Measurements from ENCODE around the gene NLRP8. TPM values are rescaled to one million over a fixed set of nuclear protein-coding genes. Genes with fewer than 3 reads are reported as not detected.
"Not testable (repeated sequence)": the region's sequence is repeated elsewhere in the genome, so short reads cannot be mapped to it uniquely, and the experiment has no call there.

NLRP8 gene
- total RNA-seq, 1 experiment from 2014 or later: not detected

DNA sequence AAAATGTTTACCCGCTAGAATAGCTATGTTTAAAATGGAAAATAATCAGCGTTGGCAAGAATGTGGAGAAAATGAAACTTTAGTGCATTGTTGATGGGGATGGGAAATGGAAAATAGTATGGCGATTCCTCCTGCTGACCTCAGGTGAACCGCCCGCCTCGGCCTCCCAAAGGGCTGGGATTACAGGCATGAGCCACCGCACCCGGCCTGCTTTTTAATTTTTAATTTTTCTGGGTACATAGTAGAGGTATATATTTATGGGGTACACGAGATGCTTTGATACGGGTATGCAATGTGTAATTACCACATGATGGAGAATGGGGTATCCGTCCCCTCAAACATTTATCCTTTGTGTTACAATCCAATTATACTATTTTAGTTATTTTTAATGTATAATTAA lies 7.3 kb upstream of the NLRP8 start:
- Histone ChIP-seq H4K5ac (ENCODE audit: insufficient read length, low read depth, low read length) (no peak overlapping the region), H2BK20ac (ENCODE audit: low read depth, low read length, poor library complexity, severe bottlenecking) (no peak overlapping the region), H3K79me1 (ENCODE audit: insufficient read depth, low read depth, low read length, poor library complexity, severe bottlenecking) (no peaks in the 10 kb centered on the region), H3K18ac (ENCODE audit: insufficient read length, low read depth, low read length) (no peak overlapping the region), H3K4me2 (ENCODE audit: insufficient read depth, insufficient read length, low read length) (no peak overlapping the region), H2BK15ac (ENCODE audit: low read depth, low read length) (no peak overlapping the region), H3K23ac (ENCODE audit: insufficient read length, low read depth, low read length) (no peak overlapping the region), H2BK120ac (ENCODE audit: low read depth, low read length, poor library complexity, severe bottlenecking) (no peak overlapping the region), H3K23me2 (ENCODE audit: insufficient read length, low read depth, low read length, poor library complexity, severe bottlenecking) (no peaks in the 10 kb centered on the region), H2BK12ac (ENCODE audit: insufficient read length, low read depth, low read length) (no peak overlapping the region), H3K4ac (ENCODE audit: low read depth, low read length) (no peak overlapping the region), H3K27ac (ENCODE audit: insufficient read length, low read depth, low read length) (no peak overlapping the region), H4K8ac (replicated peaks; ENCODE audit: insufficient read length, low read depth, low read length) (no peak overlapping the region), H3K56ac (ENCODE audit: insufficient read length, low read depth, low read length) (no peak overlapping the region), H2AK5ac (ENCODE audit: insufficient read length, low read length) (no peak overlapping the region), H2AFZ (ENCODE audit: low read length) (no peak overlapping the region), H3K9me3 (ENCODE audit: control insufficient read depth, low read depth, low read length) (peaks cover 60% of the 10 kb centered on the region), H3K27me3 (ENCODE audit: insufficient read depth, low read length) (no peaks in the 10 kb centered on the region), H3K14ac (ENCODE audit: insufficient read depth, low read length) (no peak overlapping the region), H3T11ph (ENCODE audit: low read length) (no peak overlapping the region), H3K9ac (ENCODE audit: extremely low read depth, insufficient read length, low read length) (no peak overlapping the region), H4K20me1 (ENCODE audit: control insufficient read depth, insufficient read depth, insufficient read length) (no peaks in the 10 kb centered on the region), H3K79me2 (ENCODE audit: insufficient read depth, low read length) (no peaks in the 10 kb centered on the region), H3K4me1 (ENCODE audit: insufficient read depth, low read length) (no peaks in the 10 kb centered on the region), H4K91ac (ENCODE audit: insufficient read length, low read depth, low read length) (no peak overlapping the region), H2BK5ac (ENCODE audit: insufficient read length, low read length) (no peak overlapping the region)
- Mint-ChIP-seq H3K36me3 (ENCODE audit: insufficient read depth in 1 of 3, low read depth in 3 of 3) (peaks cover 8 to 42% (median 11%) of the 10 kb centered on the region in 3 experiments; a peak in 6 of 7 replicates), H3K27ac (no peak overlapping the region), H3K4me3 (no peak overlapping the region), H3K9me3 (peaks cover 89 to 94% of the 10 kb centered on the region in 2 experiments), H3K4me1 (no peaks in the 10 kb centered on the region), H3K27me3 (ENCODE audit: low read depth) (peaks cover 2% of the 10 kb centered on the region)
- DNase-seq: no peak
- TF ChIP-seq, protein P1, sequence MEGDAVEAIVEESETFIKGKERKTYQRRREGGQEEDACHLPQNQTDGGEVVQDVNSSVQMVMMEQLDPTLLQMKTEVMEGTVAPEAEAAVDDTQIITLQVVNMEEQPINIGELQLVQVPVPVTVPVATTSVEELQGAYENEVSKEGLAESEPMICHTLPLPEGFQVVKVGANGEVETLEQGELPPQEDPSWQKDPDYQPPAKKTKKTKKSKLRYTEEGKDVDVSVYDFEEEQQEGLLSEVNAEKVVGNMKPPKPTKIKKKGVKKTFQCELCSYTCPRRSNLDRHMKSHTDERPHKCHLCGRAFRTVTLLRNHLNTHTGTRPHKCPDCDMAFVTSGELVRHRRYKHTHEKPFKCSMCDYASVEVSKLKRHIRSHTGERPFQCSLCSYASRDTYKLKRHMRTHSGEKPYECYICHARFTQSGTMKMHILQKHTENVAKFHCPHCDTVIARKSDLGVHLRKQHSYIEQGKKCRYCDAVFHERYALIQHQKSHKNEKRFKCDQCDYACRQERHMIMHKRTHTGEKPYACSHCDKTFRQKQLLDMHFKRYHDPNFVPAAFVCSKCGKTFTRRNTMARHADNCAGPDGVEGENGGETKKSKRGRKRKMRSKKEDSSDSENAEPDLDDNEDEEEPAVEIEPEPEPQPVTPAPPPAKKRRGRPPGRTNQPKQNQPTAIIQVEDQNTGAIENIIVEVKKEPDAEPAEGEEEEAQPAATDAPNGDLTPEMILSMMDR (conservative IDR thresholded peaks at IDR 0.05): no peak
- no CpG with 5 or more reads among the region's 11 CpGs for WGBS (ENCODE audit: extremely low coverage, insufficient read length, low lambda C conversion rate)

DNA sequence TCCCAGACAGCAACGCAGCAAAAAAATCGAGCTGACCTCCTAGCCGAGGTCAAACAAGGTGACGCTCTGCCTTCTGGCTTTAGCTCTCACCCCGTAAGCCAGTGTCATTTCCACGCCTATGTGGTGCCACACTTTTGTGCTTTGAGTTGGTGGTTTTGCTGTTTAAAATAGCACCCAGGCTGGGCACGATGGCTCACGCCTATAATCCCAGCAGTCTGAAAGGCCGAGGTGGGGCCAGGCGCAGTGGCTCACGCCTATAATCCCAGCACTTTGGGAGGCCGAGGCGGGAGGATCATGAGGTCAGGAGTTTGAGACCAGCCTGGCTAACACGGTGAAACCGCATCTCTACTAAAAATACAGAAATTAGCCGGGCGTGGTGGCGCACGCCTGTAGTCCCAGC lies 2.9 kb downstream of the NLRP8 start:
- not testable (repeated sequence) for H3K27me3 ChIP-seq (ENCODE audit: insufficient read depth, low read length); H3K23me2 ChIP-seq (ENCODE audit: insufficient read length, low read depth, low read length, poor library complexity, severe bottlenecking); H2AFZ ChIP-seq (ENCODE audit: low read length); H3K4me1 Mint-ChIP-seq; H4K5ac ChIP-seq (ENCODE audit: insufficient read length, low read depth, low read length); H3K4me3 Mint-ChIP-seq; H3K79me2 ChIP-seq (ENCODE audit: insufficient read depth, low read length); H3T11ph ChIP-seq (ENCODE audit: low read length); H2BK15ac ChIP-seq (ENCODE audit: low read depth, low read length); H3K27me3 Mint-ChIP-seq (ENCODE audit: low read depth); H4K20me1 ChIP-seq (ENCODE audit: control insufficient read depth, insufficient read depth, insufficient read length); H3K18ac ChIP-seq (ENCODE audit: insufficient read length, low read depth, low read length); H3K27ac ChIP-seq (ENCODE audit: insufficient read length, low read depth, low read length); DNase-seq; H2BK5ac ChIP-seq (ENCODE audit: insufficient read length, low read length); H2BK12ac ChIP-seq (ENCODE audit: insufficient read length, low read depth, low read length); H3K56ac ChIP-seq (ENCODE audit: insufficient read length, low read depth, low read length); H2BK20ac ChIP-seq (ENCODE audit: low read depth, low read length, poor library complexity, severe bottlenecking); H4K91ac ChIP-seq (ENCODE audit: insufficient read length, low read depth, low read length); H3K9ac ChIP-seq (ENCODE audit: extremely low read depth, insufficient read length, low read length); H3K79me1 ChIP-seq (ENCODE audit: insufficient read depth, low read depth, low read length, poor library complexity, severe bottlenecking); H3K4ac ChIP-seq (ENCODE audit: low read depth, low read length); H3K23ac ChIP-seq (ENCODE audit: insufficient read length, low read depth, low read length); H2AK5ac ChIP-seq (ENCODE audit: insufficient read length, low read length); H3K14ac ChIP-seq (ENCODE audit: insufficient read depth, low read length); H4K8ac ChIP-seq (replicated peaks; ENCODE audit: insufficient read length, low read depth, low read length); H2BK120ac ChIP-seq (ENCODE audit: low read depth, low read length, poor library complexity, severe bottlenecking); H3K4me1 ChIP-seq (ENCODE audit: insufficient read depth, low read length); H3K4me2 ChIP-seq (ENCODE audit: insufficient read depth, insufficient read length, low read length); H3K27ac Mint-ChIP-seq
- peaks cover 83 to 90% of the 10 kb centered on the region in 2 experiments for H3K9me3 Mint-ChIP-seq
- peaks cover 7 to 39% (median 8%) of the 10 kb centered on the region in 3 experiments; a peak in 5 of 7 replicates for H3K36me3 Mint-ChIP-seq (ENCODE audit: insufficient read depth in 1 of 3, low read depth in 3 of 3)
- H3K9me3 ChIP-seq (ENCODE audit: control insufficient read depth, low read depth, low read length): peaks cover 82% of the 10 kb centered on the region
- no CpG with 5 or more reads among the region's 19 CpGs for WGBS (ENCODE audit: extremely low coverage, insufficient read length, low lambda C conversion rate)
